Ovary (tissue), 3 donors: Measurements from ENCODE around the gene CCDC78.
A peak's percentile ranks its signal among the peaks of the same experiment; 100 is the strongest.

Source experiments
- POLR2A ChIP-seq: fragments of 450-650 bp; IDR thresholded peaks from one replicate; pipeline ENCODE4 v1.6.1; 2017; ENCODE audit warnings: antibody characterized with exemption, mild to moderate bottlenecking, moderate library complexity
- TF ChIP-seq, protein P1 (sequence below), 3 donors: fragments of 450-650 bp in 2 of 3; fragments of 200-600 bp in 1 of 3; IDR thresholded peaks; one replicate each; pipeline versions ENCODE4 v1.5.1 to v1.8.0; 2016 to 2022; ENCODE audit warnings: antibody characterized with exemption in 3 of 3, mild to moderate bottlenecking in 1 of 3
- donor health status: DM: no; HTN: no; CAD: no.

DNA sequence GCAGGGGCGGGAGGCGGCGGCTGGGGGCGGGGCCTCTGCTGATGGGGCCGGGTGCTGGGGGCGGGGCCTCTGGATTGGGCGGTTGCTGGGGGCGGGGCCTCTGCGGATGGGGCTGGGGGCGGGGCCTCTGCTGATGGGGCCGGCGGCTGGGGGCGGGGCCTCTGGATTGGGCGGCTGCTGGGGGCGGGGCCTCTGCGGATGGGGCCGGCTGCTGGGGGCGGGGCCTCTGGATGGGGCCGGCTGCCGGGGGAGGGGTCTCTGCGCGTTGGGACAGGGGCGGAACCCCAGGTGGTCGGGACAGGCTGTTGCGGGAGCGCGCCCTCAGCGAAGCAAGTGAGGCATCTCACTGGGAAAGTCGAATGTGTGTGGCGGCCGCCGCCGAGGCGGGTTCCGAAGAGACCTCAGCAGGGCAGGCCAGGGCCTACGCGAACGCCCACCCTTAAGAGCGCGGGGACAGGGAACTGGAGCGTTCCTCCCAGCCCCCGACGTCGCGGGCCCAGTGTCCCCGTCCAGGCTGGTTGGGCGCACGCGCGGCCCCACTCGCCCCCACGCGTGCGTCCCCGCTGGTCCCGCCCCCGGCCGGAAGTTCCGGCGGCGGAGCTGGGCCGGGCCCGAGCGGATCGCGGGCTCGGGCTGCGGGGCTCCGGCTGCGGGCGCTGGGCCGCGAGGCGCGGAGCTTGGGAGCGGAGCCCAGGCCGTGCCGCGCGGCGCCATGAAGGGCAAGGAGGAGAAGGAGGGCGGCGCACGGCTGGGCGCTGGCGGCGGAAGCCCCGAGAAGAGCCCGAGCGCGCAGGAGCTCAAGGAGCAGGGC lies 46.2 kb downstream of the CCDC78 start, which contains the start of gene STUB1:
- TF ChIP-seq, protein P1, sequence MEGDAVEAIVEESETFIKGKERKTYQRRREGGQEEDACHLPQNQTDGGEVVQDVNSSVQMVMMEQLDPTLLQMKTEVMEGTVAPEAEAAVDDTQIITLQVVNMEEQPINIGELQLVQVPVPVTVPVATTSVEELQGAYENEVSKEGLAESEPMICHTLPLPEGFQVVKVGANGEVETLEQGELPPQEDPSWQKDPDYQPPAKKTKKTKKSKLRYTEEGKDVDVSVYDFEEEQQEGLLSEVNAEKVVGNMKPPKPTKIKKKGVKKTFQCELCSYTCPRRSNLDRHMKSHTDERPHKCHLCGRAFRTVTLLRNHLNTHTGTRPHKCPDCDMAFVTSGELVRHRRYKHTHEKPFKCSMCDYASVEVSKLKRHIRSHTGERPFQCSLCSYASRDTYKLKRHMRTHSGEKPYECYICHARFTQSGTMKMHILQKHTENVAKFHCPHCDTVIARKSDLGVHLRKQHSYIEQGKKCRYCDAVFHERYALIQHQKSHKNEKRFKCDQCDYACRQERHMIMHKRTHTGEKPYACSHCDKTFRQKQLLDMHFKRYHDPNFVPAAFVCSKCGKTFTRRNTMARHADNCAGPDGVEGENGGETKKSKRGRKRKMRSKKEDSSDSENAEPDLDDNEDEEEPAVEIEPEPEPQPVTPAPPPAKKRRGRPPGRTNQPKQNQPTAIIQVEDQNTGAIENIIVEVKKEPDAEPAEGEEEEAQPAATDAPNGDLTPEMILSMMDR (IDR thresholded peaks at IDR 0.05) = no peak
- peak; percentile 61 for TF ChIP-seq POLR2A
